Measurements from ENCODE around the gene MAGEA4. TPM values are rescaled to one million over a fixed set of nuclear protein-coding genes. Genes with fewer than 3 reads are reported as not detected.

The MAGEA4 gene
- total RNA-seq, 1 experiment from 2014 or later, result not detected

GRCh38 chrX:151938172-151938571 is 25.5 kb downstream of the MAGEA4 start:
- Histone ChIP-seq H3K4me2 (ENCODE audit: low read depth, low read length, poor library complexity, severe bottlenecking) (no peak overlapping the region), H3K9me2 (replicated peaks; ENCODE audit: insufficient read depth, low read length) (no peaks in the 10 kb centered on the region), H3K4me1 (ENCODE audit: low read length) (no peaks in the 10 kb centered on the region), H2AFZ (ENCODE audit: low read length) (no peak overlapping the region), H4K20me1 (ENCODE audit: insufficient read depth, low read depth, low read length) (no peaks in the 10 kb centered on the region), H3K27me3 (ENCODE audit: low read length) (no peaks in the 10 kb centered on the region), H3K27ac (ENCODE audit: low read length) (no peak overlapping the region), H3K9me3 (ENCODE audit: low read length) (no peaks in the 10 kb centered on the region), H3K4me3 (ENCODE audit: low read length) (no peak overlapping the region), H3K79me2 (ENCODE audit: low read length) (no peaks in the 10 kb centered on the region), H3K9ac (ENCODE audit: low read length) (no peak overlapping the region), H3K36me3 (ENCODE audit: insufficient read depth, low read length) (no peaks in the 10 kb centered on the region)
- DNase-seq, result no peak

DNA sequence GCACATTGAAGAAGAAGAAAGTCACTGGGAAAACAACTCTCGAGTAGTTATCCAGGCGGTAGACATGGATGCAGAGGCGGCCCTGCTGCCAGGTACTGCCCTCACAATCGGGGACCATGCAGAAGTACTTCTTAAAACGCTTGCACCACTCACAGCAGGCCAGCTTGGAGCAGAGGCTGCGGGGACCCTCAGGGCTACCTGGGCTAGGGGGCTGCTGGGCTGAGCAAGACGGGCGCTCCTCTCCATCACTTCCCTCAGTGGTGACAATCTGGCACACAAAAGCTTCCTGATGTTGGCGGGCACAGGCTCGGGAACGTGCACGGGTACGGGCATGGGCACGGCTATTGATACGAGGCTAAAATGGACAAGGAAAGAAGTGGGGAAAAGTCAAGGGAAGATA is 42.0 kb downstream of the MAGEA4 start:
- Histone ChIP-seq H4K20me1 (ENCODE audit: insufficient read depth, low read depth, low read length) (no peaks in the 10 kb centered on the region), H3K9ac (ENCODE audit: low read length) (no peak overlapping the region), H3K4me2 (ENCODE audit: low read depth, low read length, poor library complexity, severe bottlenecking) (no peak overlapping the region), H3K4me1 (ENCODE audit: low read length) (no peaks in the 10 kb centered on the region), H3K9me3 (ENCODE audit: low read length) (no peaks in the 10 kb centered on the region), H3K4me3 (ENCODE audit: low read length) (no peak overlapping the region), H3K36me3 (ENCODE audit: insufficient read depth, low read length) (no peaks in the 10 kb centered on the region), H2AFZ (ENCODE audit: low read length) (no peak overlapping the region), H3K27ac (ENCODE audit: low read length) (no peak overlapping the region), H3K79me2 (ENCODE audit: low read length) (no peaks in the 10 kb centered on the region), H3K27me3 (ENCODE audit: low read length) (no peaks in the 10 kb centered on the region), H3K9me2 (replicated peaks; ENCODE audit: insufficient read depth, low read length) (no peaks in the 10 kb centered on the region)
- DNase-seq, result no peak

DNA sequence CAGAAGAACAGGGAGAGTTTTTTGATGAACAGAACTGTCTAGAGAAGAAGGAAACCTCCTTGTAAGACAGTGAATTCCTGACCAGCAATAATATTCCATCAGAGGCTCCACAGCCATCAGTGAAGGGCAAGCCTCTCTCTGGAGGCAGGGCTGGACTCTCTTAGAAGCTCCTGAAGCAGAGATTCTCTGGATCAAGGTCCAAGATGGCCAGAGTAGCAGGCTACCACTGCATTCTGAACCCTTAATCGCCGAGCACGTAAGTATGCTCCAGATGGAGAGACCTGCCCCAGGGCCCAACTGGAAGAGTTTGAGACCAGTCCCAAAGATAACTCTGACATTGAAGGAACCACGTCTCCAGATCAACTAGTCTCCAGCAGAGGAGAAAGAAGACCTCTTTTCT is 45.4 kb downstream of the MAGEA4 start:
- Histone ChIP-seq H3K9ac (ENCODE audit: low read length) (no peak overlapping the region), H3K9me2 (replicated peaks; ENCODE audit: insufficient read depth, low read length) (no peaks in the 10 kb centered on the region), H4K20me1 (ENCODE audit: insufficient read depth, low read depth, low read length) (no peaks in the 10 kb centered on the region), H3K9me3 (ENCODE audit: low read length) (no peaks in the 10 kb centered on the region), H3K4me2 (ENCODE audit: low read depth, low read length, poor library complexity, severe bottlenecking) (no peak overlapping the region), H3K79me2 (ENCODE audit: low read length) (no peaks in the 10 kb centered on the region), H3K36me3 (ENCODE audit: insufficient read depth, low read length) (no peaks in the 10 kb centered on the region), H2AFZ (ENCODE audit: low read length) (no peak overlapping the region), H3K4me1 (ENCODE audit: low read length) (no peaks in the 10 kb centered on the region), H3K27ac (ENCODE audit: low read length) (no peak overlapping the region), H3K4me3 (ENCODE audit: low read length) (no peak overlapping the region), H3K27me3 (ENCODE audit: low read length) (no peaks in the 10 kb centered on the region)
- no peak for DNase-seq

- no peak overlapping the region for H3K4me2 ChIP-seq (ENCODE audit: low read depth, low read length, poor library complexity, severe bottlenecking)
- no peaks in the 10 kb centered on the region for H3K36me3 ChIP-seq (ENCODE audit: insufficient read depth, low read length)
- no peaks in the 10 kb centered on the region for H4K20me1 ChIP-seq (ENCODE audit: insufficient read depth, low read depth, low read length)
- H3K27ac ChIP-seq (ENCODE audit: low read length), result no peak overlapping the region
- H3K79me2 ChIP-seq (ENCODE audit: low read length), result no peaks in the 10 kb centered on the region
- no peak overlapping the region for H3K9ac ChIP-seq (ENCODE audit: low read length)
- no peak for DNase-seq
- no peaks in the 10 kb centered on the region for H3K27me3 ChIP-seq (ENCODE audit: low read length)
- no peak overlapping the region for H3K4me3 ChIP-seq (ENCODE audit: low read length)
- H3K4me1 ChIP-seq (ENCODE audit: low read length), result no peaks in the 10 kb centered on the region
- H3K9me2 ChIP-seq (replicated peaks; ENCODE audit: insufficient read depth, low read length), result no peaks in the 10 kb centered on the region
- H2AFZ ChIP-seq (ENCODE audit: low read length), result no peak overlapping the region
- no peaks in the 10 kb centered on the region for H3K9me3 ChIP-seq (ENCODE audit: low read length)
These were observed 49.3 kb downstream of the MAGEA4 start for GRCh38 chrX:151962034-151962433.

- Histone ChIP-seq H3K79me2 (ENCODE audit: low read length) (no peaks in the 10 kb centered on the region), H3K36me3 (ENCODE audit: insufficient read depth, low read length) (no peaks in the 10 kb centered on the region), H3K4me3 (ENCODE audit: low read length) (no peak overlapping the region), H3K4me2 (ENCODE audit: low read depth, low read length, poor library complexity, severe bottlenecking) (no peak overlapping the region), H3K9me3 (ENCODE audit: low read length) (no peaks in the 10 kb centered on the region), H3K9me2 (replicated peaks; ENCODE audit: insufficient read depth, low read length) (no peaks in the 10 kb centered on the region), H3K27ac (ENCODE audit: low read length) (no peak overlapping the region), H3K9ac (ENCODE audit: low read length) (no peak overlapping the region), H2AFZ (ENCODE audit: low read length) (no peak overlapping the region), H3K27me3 (ENCODE audit: low read length) (no peaks in the 10 kb centered on the region), H4K20me1 (ENCODE audit: insufficient read depth, low read depth, low read length) (no peaks in the 10 kb centered on the region), H3K4me1 (ENCODE audit: low read length) (no peaks in the 10 kb centered on the region)
- DNase-seq, result no peak
These were observed 53.5 kb downstream of the MAGEA4 start for GRCh38 chrX:151966236-151966635.

GRCh38 chrX:151970027-151970426 is 57.3 kb downstream of the MAGEA4 start:
- Histone ChIP-seq H3K9ac (ENCODE audit: low read length) (no peak overlapping the region), H3K36me3 (ENCODE audit: insufficient read depth, low read length) (no peaks in the 10 kb centered on the region), H2AFZ (ENCODE audit: low read length) (no peak overlapping the region), H4K20me1 (ENCODE audit: insufficient read depth, low read depth, low read length) (no peaks in the 10 kb centered on the region), H3K9me2 (replicated peaks; ENCODE audit: insufficient read depth, low read length) (no peaks in the 10 kb centered on the region), H3K4me1 (ENCODE audit: low read length) (no peaks in the 10 kb centered on the region), H3K9me3 (ENCODE audit: low read length) (no peaks in the 10 kb centered on the region), H3K27me3 (ENCODE audit: low read length) (no peaks in the 10 kb centered on the region), H3K4me2 (ENCODE audit: low read depth, low read length, poor library complexity, severe bottlenecking) (no peak overlapping the region), H3K4me3 (ENCODE audit: low read length) (no peak overlapping the region), H3K79me2 (ENCODE audit: low read length) (no peaks in the 10 kb centered on the region), H3K27ac (ENCODE audit: low read length) (no peak overlapping the region)
- DNase-seq, result no peak

- no peaks in the 10 kb centered on the region for H4K20me1 ChIP-seq (ENCODE audit: insufficient read depth, low read depth, low read length)
- no peak overlapping the region for H3K4me2 ChIP-seq (ENCODE audit: low read depth, low read length, poor library complexity, severe bottlenecking)
- H3K27ac ChIP-seq (ENCODE audit: low read length), result no peak overlapping the region
- H2AFZ ChIP-seq (ENCODE audit: low read length), result no peak overlapping the region
- no peaks in the 10 kb centered on the region for H3K36me3 ChIP-seq (ENCODE audit: insufficient read depth, low read length)
- H3K9me2 ChIP-seq (replicated peaks; ENCODE audit: insufficient read depth, low read length), result no peaks in the 10 kb centered on the region
- no peaks in the 10 kb centered on the region for H3K27me3 ChIP-seq (ENCODE audit: low read length)
- no peaks in the 10 kb centered on the region for H3K4me1 ChIP-seq (ENCODE audit: low read length)
- H3K9ac ChIP-seq (ENCODE audit: low read length), result no peak overlapping the region
- no peak overlapping the region for H3K4me3 ChIP-seq (ENCODE audit: low read length)
- no peak for DNase-seq
- H3K9me3 ChIP-seq (ENCODE audit: low read length), result no peaks in the 10 kb centered on the region
- H3K79me2 ChIP-seq (ENCODE audit: low read length), result no peaks in the 10 kb centered on the region
These were observed 58.0 kb downstream of the MAGEA4 start for GRCh38 chrX:151970661-151971060.

GRCh38 chrX:151973060-151973661 is 60.5 kb downstream of the MAGEA4 start:
- H3K4me3 ChIP-seq (ENCODE audit: low read length), result no peak overlapping the region
- H3K79me2 ChIP-seq (ENCODE audit: low read length), result no peaks in the 10 kb centered on the region
- no peaks in the 10 kb centered on the region for H3K27me3 ChIP-seq (ENCODE audit: low read length)
- no peak overlapping the region for H3K4me2 ChIP-seq (ENCODE audit: low read depth, low read length, poor library complexity, severe bottlenecking)
- no peaks in the 10 kb centered on the region for H3K4me1 ChIP-seq (ENCODE audit: low read length)
- H2AFZ ChIP-seq (ENCODE audit: low read length), result no peak overlapping the region
- DNase-seq, result no peak
- no peaks in the 10 kb centered on the region for H3K9me2 ChIP-seq (replicated peaks; ENCODE audit: insufficient read depth, low read length)
- H4K20me1 ChIP-seq (ENCODE audit: insufficient read depth, low read depth, low read length), result no peaks in the 10 kb centered on the region
- H3K9ac ChIP-seq (ENCODE audit: low read length), result no peak overlapping the region
- H3K27ac ChIP-seq (ENCODE audit: low read length), result no peak overlapping the region
- H3K9me3 ChIP-seq (ENCODE audit: low read length), result no peaks in the 10 kb centered on the region
- no peaks in the 10 kb centered on the region for H3K36me3 ChIP-seq (ENCODE audit: insufficient read depth, low read length)

All from Karpas-422 (cell line).